ENCODE results near the gene CHEK1.

DNA sequence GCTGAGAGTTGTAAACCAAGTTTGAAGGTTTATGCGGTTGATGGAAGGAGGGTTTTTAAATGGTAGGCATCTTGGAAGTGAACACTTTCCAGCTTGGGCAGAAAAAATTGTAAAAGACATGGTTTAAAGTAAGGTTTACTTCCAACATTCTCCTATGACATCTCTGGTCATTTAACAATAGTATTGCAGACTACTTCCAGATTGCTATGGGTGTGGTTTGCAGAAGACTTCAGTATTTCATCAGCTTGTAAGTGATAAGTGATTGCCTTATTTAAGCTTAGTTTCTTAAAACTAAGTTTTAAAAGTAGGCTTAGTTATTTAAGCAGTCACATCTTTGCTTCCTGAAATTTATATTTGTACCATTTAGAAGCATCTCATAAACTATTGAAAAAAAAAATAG lies 39.5 kb upstream of the CHEK1 start:
- TF ChIP-seq POLR2A (IDR thresholded peaks at IDR 0.05) = no peak
- TF ChIP-seq, protein P1, sequence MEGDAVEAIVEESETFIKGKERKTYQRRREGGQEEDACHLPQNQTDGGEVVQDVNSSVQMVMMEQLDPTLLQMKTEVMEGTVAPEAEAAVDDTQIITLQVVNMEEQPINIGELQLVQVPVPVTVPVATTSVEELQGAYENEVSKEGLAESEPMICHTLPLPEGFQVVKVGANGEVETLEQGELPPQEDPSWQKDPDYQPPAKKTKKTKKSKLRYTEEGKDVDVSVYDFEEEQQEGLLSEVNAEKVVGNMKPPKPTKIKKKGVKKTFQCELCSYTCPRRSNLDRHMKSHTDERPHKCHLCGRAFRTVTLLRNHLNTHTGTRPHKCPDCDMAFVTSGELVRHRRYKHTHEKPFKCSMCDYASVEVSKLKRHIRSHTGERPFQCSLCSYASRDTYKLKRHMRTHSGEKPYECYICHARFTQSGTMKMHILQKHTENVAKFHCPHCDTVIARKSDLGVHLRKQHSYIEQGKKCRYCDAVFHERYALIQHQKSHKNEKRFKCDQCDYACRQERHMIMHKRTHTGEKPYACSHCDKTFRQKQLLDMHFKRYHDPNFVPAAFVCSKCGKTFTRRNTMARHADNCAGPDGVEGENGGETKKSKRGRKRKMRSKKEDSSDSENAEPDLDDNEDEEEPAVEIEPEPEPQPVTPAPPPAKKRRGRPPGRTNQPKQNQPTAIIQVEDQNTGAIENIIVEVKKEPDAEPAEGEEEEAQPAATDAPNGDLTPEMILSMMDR (IDR thresholded peaks at IDR 0.05 in 4 of 5, conservative IDR thresholded peaks at IDR 0.05 in 1 of 5) = no peak
